Bronchial smooth muscle cell (primary cell): Measurements from ENCODE around the gene ERVMER34-1. TPM values are rescaled to one million over a fixed set of nuclear protein-coding genes. Genes with fewer than 3 reads are reported as not detected.

Experiments
- total RNA-seq: library from RNA; depleted of rRNA; stranded (reverse); fragments of >200 nt; gene quantifications from 2 replicates; pipeline ENCODE4 v1.2.1, GENCODE V29; 2014

Gene ERVMER34-1, protein sequence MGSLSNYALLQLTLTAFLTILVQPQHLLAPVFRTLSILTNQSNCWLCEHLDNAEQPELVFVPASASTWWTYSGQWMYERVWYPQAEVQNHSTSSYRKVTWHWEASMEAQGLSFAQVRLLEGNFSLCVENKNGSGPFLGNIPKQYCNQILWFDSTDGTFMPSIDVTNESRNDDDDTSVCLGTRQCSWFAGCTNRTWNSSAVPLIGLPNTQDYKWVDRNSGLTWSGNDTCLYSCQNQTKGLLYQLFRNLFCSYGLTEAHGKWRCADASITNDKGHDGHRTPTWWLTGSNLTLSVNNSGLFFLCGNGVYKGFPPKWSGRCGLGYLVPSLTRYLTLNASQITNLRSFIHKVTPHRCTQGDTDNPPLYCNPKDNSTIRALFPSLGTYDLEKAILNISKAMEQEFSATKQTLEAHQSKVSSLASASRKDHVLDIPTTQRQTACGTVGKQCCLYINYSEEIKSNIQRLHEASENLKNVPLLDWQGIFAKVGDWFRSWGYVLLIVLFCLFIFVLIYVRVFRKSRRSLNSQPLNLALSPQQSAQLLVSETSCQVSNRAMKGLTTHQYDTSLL
- total RNA-seq, result not detected in 2 replicates

DNA sequence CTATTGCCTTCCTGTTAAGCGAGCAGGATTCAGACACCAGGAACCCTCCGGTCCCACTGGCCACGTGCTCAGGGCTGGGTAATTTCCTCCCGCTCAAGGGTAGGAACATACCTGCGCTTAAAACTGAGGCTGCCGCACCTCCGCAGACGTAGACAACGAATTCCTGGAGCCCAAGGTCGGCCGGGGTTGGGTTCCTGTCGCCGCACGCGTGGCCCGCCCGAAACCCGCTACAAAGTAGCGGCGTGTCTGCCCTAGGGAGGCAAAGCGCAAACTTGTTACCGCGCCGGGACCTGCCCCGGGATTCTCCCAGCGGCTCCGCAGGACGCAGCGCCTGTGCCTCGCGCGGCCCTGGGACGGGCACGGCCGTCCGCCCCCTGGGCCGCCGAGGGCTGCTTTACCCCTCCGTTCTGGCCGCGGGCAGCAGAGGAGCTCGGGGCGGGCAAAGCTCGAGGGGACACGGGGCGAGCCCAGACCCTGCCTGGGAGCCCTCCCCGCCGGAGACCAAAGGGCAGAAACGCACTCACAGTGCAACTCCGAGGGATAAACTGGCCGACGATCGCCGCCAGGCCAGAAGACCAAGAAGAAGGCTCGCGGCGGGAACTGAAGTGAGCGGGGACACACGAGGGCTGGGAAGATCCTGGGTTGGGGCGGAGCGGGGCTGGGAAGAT lies at the start of gene ERVMER34-1:
ERVMER34-1 (minus strand) TSS at position 607 of the 668 bp plus-strand sequence. CDS start 5,905 bp downstream, outside the sequence.

Other genes starting within 250 kb of the ERVMER34-1 start
- gene USP46, start 92.1 kb downstream of the ERVMER34-1 start, total RNA-seq, result 10.5 and 11.8 TPM in 2 replicates
- 0.09 and 0.16 TPM in 2 replicates for gene RASL11B, start 110.9 kb upstream of the ERVMER34-1 start, total RNA-seq